K562 (cell line): ENCODE results near the gene NDUFV2. TPM values are rescaled to one million over a fixed set of nuclear protein-coding genes. Genes with fewer than 3 reads are reported as not detected.

Source experiments
- ATAC-seq: fragments of 200-7000 bp; cut with Tn5 transposase; 3 replicates; pipeline ENCODE4 v1.9.1; 2020; ENCODE audit warnings: moderate library complexity
- BruUV-seq: library from RNA; stranded (reverse); fragments of 400-500 nt; replicated peaks from 2 replicates; lab custom pipeline; 2021; lab: Mats Ljungman, UMichigan
- CTCF ChIA-PET: fragments of 300-600 bp; formaldehyde crosslinking; extraction: SDS; loops from one replicate; lab custom pipeline; 2021; ENCODE audit warnings: low intra/inter-chr PET ratio; lab: Yijun Ruan, JAX
- POLR2A ChIA-PET: fragments of 300-600, 350-650 bp; sonication (Branson Sonifier 250); formaldehyde crosslinking; extraction: SDS; loops from one replicate; lab custom pipeline; 2021; ENCODE audit warnings: antibody characterized with exemption, inconsistent platforms; lab: Yijun Ruan, JAX
- DNase-seq, 4 experiments: peaks; one replicate each; pipeline versions ENCODE4 v3.0.0 to v3.0.0-alpha.2; 2011 to 2018; ENCODE audit warnings: low spot score in 3 of 4, mixed read lengths in 3 of 4; ENCODE audit errors: extremely low read depth in 1 of 4
- FAIRE-seq: peaks from 2 replicates; lab custom pipeline; 2011; peaks lifted over from hg19 to GRCh38; lab: Jason Lieb, UNC
- H2AFZ ChIP-seq: 2 replicates; pipeline ENCODE4 v1.6.0; 2011; ENCODE audit warnings: low read depth, low read length, control low read depth, inconsistent platforms
- H3K27ac ChIP-seq: fragments of 200-600 bp; 3 replicates; pipeline ENCODE4 v1.8.0; 2011; ENCODE audit warnings: low read depth, mild to moderate bottlenecking, control low read depth, inconsistent platforms, low read length, moderate library complexity, mixed read lengths; ENCODE audit errors: extremely low read depth
- H3K27me3 ChIP-seq, 2 experiments: fragments of 300-600 bp in 1 of 2; 2 replicates in 1 of 2; 3 replicates in 1 of 2; pipeline versions ENCODE4 v1.6.0 to v1.8.0; 2011; ENCODE audit warnings: inconsistent platforms in 2 of 2, low read length in 2 of 2, mild to moderate bottlenecking in 1 of 2, mixed read lengths in 1 of 2, moderate library complexity in 1 of 2; ENCODE audit not compliant: control insufficient read depth in 2 of 2, insufficient read depth in 2 of 2
- H3K36me3 ChIP-seq: fragments of 300-600 bp; 3 replicates; pipeline ENCODE4 v1.8.0; 2011; ENCODE audit warnings: mild to moderate bottlenecking, low read length, inconsistent platforms; ENCODE audit not compliant: control insufficient read depth, insufficient read depth
- H3K4me1 ChIP-seq, 2 experiments: fragments of 200-600 bp in 1 of 2; replicated peaks in 1 of 2; 2 replicates in 1 of 2; 3 replicates in 1 of 2; pipeline versions ENCODE4 v1.5.1 to v1.8.0; 2011; ENCODE audit warnings: inconsistent platforms in 2 of 2, low read length in 2 of 2, mild to moderate bottlenecking in 1 of 2, mixed read lengths in 1 of 2, moderate library complexity in 1 of 2; ENCODE audit not compliant: control insufficient read depth in 2 of 2, insufficient read depth in 2 of 2
- H3K4me2 ChIP-seq: 2 replicates; pipeline ENCODE4 v1.6.1; 2011; ENCODE audit warnings: low read length, control low read depth, inconsistent platforms, mixed read lengths; ENCODE audit not compliant: insufficient read depth
- H3K4me3 ChIP-seq: fragments of 200-600 bp; sonication (generic), shearing (Covaris generic); 2 replicates; pipeline ENCODE4 v1.5.1; 2016; ENCODE audit warnings: control low read depth, inconsistent platforms
- H3K79me2 ChIP-seq: fragments of 200-600 bp; 3 replicates; pipeline ENCODE4 v1.8.0; 2011; ENCODE audit warnings: low read length, inconsistent platforms; ENCODE audit not compliant: control insufficient read depth, insufficient read depth
- H3K9ac ChIP-seq, 2 experiments: 2 replicates each; pipeline versions ENCODE4 v1.6.0 to v1.6.1; 2011; ENCODE audit warnings: low read depth in 2 of 2, low read length in 2 of 2, control low read depth in 1 of 2, inconsistent platforms in 1 of 2, mild to moderate bottlenecking in 1 of 2, mixed read lengths in 1 of 2; ENCODE audit not compliant: insufficient read depth in 1 of 2
- H3K9me1 ChIP-seq: one replicate; pipeline ENCODE4 v1.6.0; 2011; ENCODE audit warnings: inconsistent platforms, mild to moderate bottlenecking, low read length, moderate library complexity; ENCODE audit not compliant: control insufficient read depth, insufficient read depth
- H3K9me3 ChIP-seq: replicated peaks from 2 replicates; pipeline ENCODE4 v1.5.1; 2011; ENCODE audit warnings: low read depth, low read length, inconsistent platforms; ENCODE audit not compliant: control insufficient read depth, insufficient read depth
- H4K20me1 ChIP-seq: replicated peaks from 2 replicates; pipeline ENCODE4 v1.6.1; 2011; ENCODE audit warnings: low read length, inconsistent platforms, mixed read lengths; ENCODE audit not compliant: control insufficient read depth, insufficient read depth
- BRD4 ChIP-seq: fragments of 200-600 bp; sonication (generic); IDR thresholded peaks from 2 replicates; pipeline ENCODE4 v1.6.1; 2017; ENCODE audit warnings: inconsistent platforms
- CEBPG ChIP-seq, 3 experiments: fragments of 200-800 bp in 1 of 3; sonication (Bioruptor generic) in 1 of 3; sonication (generic) in 1 of 3; formaldehyde crosslinking in 1 of 3; IDR thresholded peaks in 2 of 3; conservative IDR thresholded peaks in 1 of 3; 2 replicates each; pipeline versions ENCODE4 v1.6.1 to v1.8.0; 2016 to 2022; ENCODE audit warnings: missing compliant biosample characterization in 2 of 3, missing genetic modification characterization in 2 of 3, mild to moderate bottlenecking in 1 of 3, missing genetic modification reagents in 1 of 3
- CHD1 ChIP-seq: fragments of 200-600 bp; sonication (generic); IDR thresholded peaks from one replicate; pipeline ENCODE4 v1.6.1; 2012; ENCODE audit warnings: mild to moderate bottlenecking, moderate library complexity, low read length, inconsistent platforms
- E2F8 ChIP-seq: fragments of 450-650 bp; IDR thresholded peaks from 2 replicates; pipeline ENCODE4 v1.7.1; 2018; ENCODE audit warnings: mild to moderate bottlenecking, low read depth; ENCODE audit not compliant: partially characterized antibody
- ERF ChIP-seq: fragments of 450-650 bp; formaldehyde crosslinking; IDR thresholded peaks from 2 replicates; pipeline ENCODE4 v1.4.0; 2020; ENCODE audit warnings: mild to moderate bottlenecking, mixed read lengths
- HMBOX1 ChIP-seq: sonication (generic); IDR thresholded peaks from 2 replicates; pipeline ENCODE4 v1.6.1; 2016
- MYNN ChIP-seq, 2 experiments: sonication (generic); formaldehyde crosslinking in 1 of 2; IDR thresholded peaks; 2 replicates each; pipeline versions ENCODE4 v1.5.0 to v1.6.1; 2016 to 2020; ENCODE audit warnings: antibody characterized with exemption in 1 of 2, missing genetic modification reagents in 1 of 2
- PBX2 ChIP-seq, 2 experiments: IDR thresholded peaks in 1 of 2; conservative IDR thresholded peaks in 1 of 2; 2 replicates each; pipeline ENCODE4 v1.6.1; 2016; ENCODE audit warnings: low read depth in 2 of 2, mild to moderate bottlenecking in 1 of 2, missing compliant biosample characterization in 1 of 2, missing genetic modification characterization in 1 of 2, moderate library complexity in 1 of 2
- RAD51 ChIP-seq: fragments of 450-650 bp; IDR thresholded peaks from 2 replicates; pipeline ENCODE4 v1.7.1; 2016; ENCODE audit warnings: low read depth, mild to moderate bottlenecking, borderline replicate concordance
- RBM17 ChIP-seq: fragments of 200-400 bp; formaldehyde crosslinking; IDR thresholded peaks from 2 replicates; pipeline ENCODE4 v1.6.1; 2017; ENCODE audit warnings: low read depth, mild to moderate bottlenecking, low read length, borderline replicate concordance
- SAP30 ChIP-seq: fragments of 200-600 bp; sonication (generic); IDR thresholded peaks from 2 replicates; pipeline ENCODE4 v1.6.1; 2012; ENCODE audit warnings: borderline replicate concordance, low read depth, mild to moderate bottlenecking, moderate library complexity, low read length, control low read depth, inconsistent platforms; ENCODE audit not compliant: insufficient read depth, poor library complexity, severe bottlenecking
- SMAD4 ChIP-seq: fragments of 250-450 bp; sonication (Bioruptor Pico); conservative IDR thresholded peaks from 2 replicates; pipeline ENCODE4 v1.8.0; 2021; ENCODE audit warnings: inconsistent platforms, mild to moderate bottlenecking, moderate library complexity
- SPI1 ChIP-seq: IDR thresholded peaks from 2 replicates; pipeline ENCODE4 v1.6.1; 2011; ENCODE audit warnings: low read depth, low read length, control low read depth, borderline replicate concordance
- WGBS: fragments of 100-300 bp; shearing (Covaris generic); methylation state at CpG from one replicate; pipeline ENCODE4 v1.1.6; 2016; ENCODE audit warnings: low coverage, mixed read lengths; ENCODE audit not compliant: insufficient coverage; ENCODE audit errors: missing lambda C conversion rate; 5-methylcytosine and 5-hydroxymethylcytosine counted together
- in situ Hi-C: fragments of 300-500 bp; cut with MboI; formaldehyde crosslinking; loops from 4 replicates; pipeline ENCODE4 v1.15.0; 2018; ENCODE audit warnings: inconsistent platforms, mixed read lengths
- intact Hi-C: fragments of 100-400 bp; cut with micrococcal nuclease; formaldehyde crosslinking; loops from 2 replicates; pipeline ENCODE4 v1.14.2; 2022
- polyA plus RNA-seq, 8 experiments: library from polyadenylated mRNA; depleted of rRNA in 4 of 8; stranded (reverse) in 5 of 8; unstranded in 3 of 8; fragments of >200 nt; fragmentation: Nextera tagmentation in 2 of 8; fragmentation: Illumina TruSeq in 1 of 8; extraction: Ambion mirVana in 2 of 8; extraction: Trizol in 1 of 8; gene quantifications; 2 replicates each; pipeline versions ENCODE4 v1.2.1 to v1.2.3, GENCODE V29; 2011 to 2014; ENCODE audit warnings: inconsistent platforms in 1 of 8, missing spikeins in 1 of 8
- total RNA-seq, 7 experiments: library from RNA; depleted of rRNA in 6 of 7; stranded (reverse); fragments of >200 nt in 6 of 7; fragmentation: Illumina TruSeq in 2 of 7; extraction: Trizol in 2 of 7; gene quantifications; 2 replicates each; pipeline versions ENCODE4 v1.2.1 to v1.2.3, GENCODE V29; 2011 to 2021; ENCODE audit warnings: low replicate concordance in 1 of 7

Gene NDUFV2
- total and polyA plus RNA-seq, 9 of the 15 experiments (the other 6 are each of a cell fraction or from before 2014, with no cell fraction given) = 213 to 550 (median 384) TPM

GRCh38 chr18:9139400-9140039 lies 37.0 kb downstream of the NDUFV2 start:
- intact Hi-C loops = loop anchor here (5.0 to 10.0 kb wide), 2 partner anchors 338 to 375 kb away; partner anchors contain the start of gene RALBP1
- FAIRE-seq (no peak), ATAC-seq (no peak), DNase-seq (no peak)
- H3K4me3 ChIP-seq = peak overlapping the region; percentile 75
- H3K4me1 ChIP-seq = peaks cover 9 to 14% of the 10 kb centered on the region in 2 experiments; a peak in 4 of 5 replicates
- peaks cover 13% of the 10 kb centered on the region for H3K36me3 ChIP-seq
- CTCF ChIA-PET = no interaction called here
- H3K9me3 ChIP-seq = no peaks in the 10 kb centered on the region
- BruUV-seq = no TSS peak
- no peaks in the 10 kb centered on the region for H3K27me3 ChIP-seq
- H3K9ac ChIP-seq = peak overlapping the region in 1 of 2 experiments; percentile 76; a peak in 2 of 4 replicates
- in situ Hi-C loops = no loop called here
- H4K20me1 ChIP-seq = no peaks in the 10 kb centered on the region
- H3K79me2 ChIP-seq = peaks cover 85% of the 10 kb centered on the region
- 15% methylated on average over 7 of the region's 7 CpGs for WGBS
- peak overlapping the region; percentile 22; the same call in 2 of the 3 replicates for H3K27ac ChIP-seq
- POLR2A ChIA-PET = interaction anchor here (0.6 to 3.4 kb wide), 9 partner anchors 8 to 249 kb away, joined by 3 to 10 read pairs (median 5); no protein-coding TSS in a partner anchor
- no peaks in the 10 kb centered on the region for H3K9me1 ChIP-seq
- H3K4me2 ChIP-seq = peak overlapping the region; percentile 99
- H2AFZ ChIP-seq = no peak overlapping the region
- no peak for TF ChIP-seq PBX2 (CRISPR knock-in tag; IDR thresholded peaks at IDR 0.05; ENCODE audit: low read depth)
- TF ChIP-seq PBX2 (tag; conservative IDR thresholded peaks at IDR 0.05; ENCODE audit: low read depth) = peak; percentile 21; the same call in 1 of the 2 replicates
- no peak for TF ChIP-seq E2F8
- TF ChIP-seq SMAD4 (CRISPR knock-in tag) = no peak
- peak; percentile 70 for TF ChIP-seq HMBOX1
- no peak for TF ChIP-seq CEBPG (CRISPR knock-in tag; IDR thresholded peaks at IDR 0.05)
- peak in 1 of 2 experiments; percentile 50; a peak in 1 of 4 replicates for TF ChIP-seq CEBPG (tag; conservative IDR thresholded peaks at IDR 0.05 in 1 of 2, IDR thresholded peaks at IDR 0.05 in 1 of 2)
- no peak for TF ChIP-seq ERF (CRISPR knock-in tag)
- TF ChIP-seq SAP30 = peak; percentile 11
- TF ChIP-seq SPI1 = 0 out of 2 replicates have a peak, but pooled peaks have one; percentile 37
- TF ChIP-seq CHD1 = peak; percentile 85
- no peak for TF ChIP-seq BRD4
- no peak for TF ChIP-seq RAD51
- no peak for TF ChIP-seq RBM17
- TF ChIP-seq MYNN (IDR thresholded peaks at IDR 0.05) = no peak
- TF ChIP-seq MYNN (CRISPR knock-in tag; IDR thresholded peaks at IDR 0.05) = no peak
